Measurements from ENCODE around the gene APOBEC3G.

DNA sequence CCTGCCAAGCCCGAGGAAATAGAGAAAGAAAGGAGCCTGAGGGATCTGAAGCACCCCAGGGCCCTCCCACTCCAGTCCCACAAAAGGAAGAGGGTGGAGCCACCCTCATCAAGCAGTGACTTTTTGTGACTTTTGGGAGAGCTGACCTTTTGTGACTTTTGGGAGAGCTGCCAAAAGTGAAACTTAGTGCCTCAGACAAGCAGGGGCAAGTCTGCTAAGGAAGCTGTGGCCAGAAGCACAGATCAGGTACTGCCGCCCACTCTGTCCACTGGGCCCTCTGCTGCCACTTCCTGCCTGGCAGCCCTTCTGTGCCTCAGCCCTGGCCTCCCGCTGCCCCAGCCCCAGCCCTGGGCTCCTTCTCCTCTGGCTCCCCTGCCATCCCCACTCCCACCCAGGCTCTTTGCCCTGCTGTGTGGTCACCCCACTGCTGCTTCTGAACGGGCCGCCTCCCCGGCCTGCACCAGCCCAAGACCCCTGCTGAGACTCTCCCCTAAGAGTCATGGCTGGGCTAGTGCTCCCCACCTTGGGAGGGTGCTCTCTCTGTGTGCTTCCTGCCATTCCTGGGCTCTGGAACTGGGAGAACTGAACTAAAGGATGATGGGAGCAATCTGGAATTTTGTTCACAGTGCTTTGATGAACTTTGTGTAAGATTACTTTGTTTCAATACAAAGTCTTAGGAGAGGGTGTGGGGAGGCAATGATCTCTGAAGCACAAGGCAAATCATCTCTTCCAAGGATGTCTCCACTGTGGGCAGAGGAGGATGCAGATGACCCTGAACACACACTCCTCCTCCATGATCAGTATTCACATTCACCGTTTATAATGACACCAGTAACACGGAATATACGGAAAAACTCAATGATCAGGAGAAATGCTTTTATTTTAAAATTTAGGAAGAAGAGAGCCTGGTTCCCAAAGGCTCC, 20.3 kb downstream of the APOBEC3G start, which contains the start of gene APOBEC3H:
- TF ChIP-seq, protein P1, sequence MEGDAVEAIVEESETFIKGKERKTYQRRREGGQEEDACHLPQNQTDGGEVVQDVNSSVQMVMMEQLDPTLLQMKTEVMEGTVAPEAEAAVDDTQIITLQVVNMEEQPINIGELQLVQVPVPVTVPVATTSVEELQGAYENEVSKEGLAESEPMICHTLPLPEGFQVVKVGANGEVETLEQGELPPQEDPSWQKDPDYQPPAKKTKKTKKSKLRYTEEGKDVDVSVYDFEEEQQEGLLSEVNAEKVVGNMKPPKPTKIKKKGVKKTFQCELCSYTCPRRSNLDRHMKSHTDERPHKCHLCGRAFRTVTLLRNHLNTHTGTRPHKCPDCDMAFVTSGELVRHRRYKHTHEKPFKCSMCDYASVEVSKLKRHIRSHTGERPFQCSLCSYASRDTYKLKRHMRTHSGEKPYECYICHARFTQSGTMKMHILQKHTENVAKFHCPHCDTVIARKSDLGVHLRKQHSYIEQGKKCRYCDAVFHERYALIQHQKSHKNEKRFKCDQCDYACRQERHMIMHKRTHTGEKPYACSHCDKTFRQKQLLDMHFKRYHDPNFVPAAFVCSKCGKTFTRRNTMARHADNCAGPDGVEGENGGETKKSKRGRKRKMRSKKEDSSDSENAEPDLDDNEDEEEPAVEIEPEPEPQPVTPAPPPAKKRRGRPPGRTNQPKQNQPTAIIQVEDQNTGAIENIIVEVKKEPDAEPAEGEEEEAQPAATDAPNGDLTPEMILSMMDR (IDR thresholded peaks at IDR 0.05), result no peak
- TF ChIP-seq POLR2A (IDR thresholded peaks at IDR 0.05), result no peak

Measured in adrenal gland (tissue), 5 donors.